Stimulated activated CD8-positive, alpha-beta memory T cell treated with anti-CD3 and anti-CD28 coated beads, Interleukin-15, amount 100 ng/mL, for 24 hours (primary cell): ENCODE results near the gene C1orf141.
A peak's percentile ranks its signal among the peaks of the same experiment; 100 is the strongest.
"Not testable (repeated sequence)": the region's sequence is repeated elsewhere in the genome, so short reads cannot be mapped to it uniquely, and the experiment has no call there.

Source experiments
- DNase-seq: peaks from one replicate; pipeline ENCODE4 v3.0.0-alpha.2; 2020; ENCODE audit warnings: low read depth

The C1orf141 gene

GRCh38 chr1:67085326-67085725 is 49.4 kb downstream of the C1orf141 start:
- no peak for DNase-seq

- DNase-seq: no peak
Observed at GRCh38 chr1:67084765-67085318, 49.9 kb downstream of the C1orf141 start.

GRCh38 chr1:67078291-67078690 is 56.5 kb downstream of the C1orf141 start:
- DNase-seq: no peak

DNA sequence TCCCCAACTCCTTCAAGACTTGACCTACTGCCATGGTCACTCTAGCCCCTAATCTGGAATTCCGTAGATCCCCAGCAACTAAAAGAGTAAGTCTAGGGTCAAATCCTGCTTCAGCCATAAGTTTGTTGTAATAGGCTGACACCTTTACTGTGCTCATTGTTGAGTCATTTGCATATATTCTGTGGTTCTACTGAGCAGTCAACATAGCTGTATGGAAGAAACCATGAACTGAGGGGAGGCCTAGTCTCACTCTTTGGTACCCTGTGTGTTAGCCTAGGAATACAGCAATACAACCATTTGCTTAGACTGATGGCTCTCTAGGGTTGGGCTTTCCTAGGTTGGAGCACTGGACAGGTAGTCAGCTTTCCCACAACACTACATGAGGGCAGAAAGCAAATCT is 57.2 kb downstream of the C1orf141 start:
- DNase-seq: no peak

DNA sequence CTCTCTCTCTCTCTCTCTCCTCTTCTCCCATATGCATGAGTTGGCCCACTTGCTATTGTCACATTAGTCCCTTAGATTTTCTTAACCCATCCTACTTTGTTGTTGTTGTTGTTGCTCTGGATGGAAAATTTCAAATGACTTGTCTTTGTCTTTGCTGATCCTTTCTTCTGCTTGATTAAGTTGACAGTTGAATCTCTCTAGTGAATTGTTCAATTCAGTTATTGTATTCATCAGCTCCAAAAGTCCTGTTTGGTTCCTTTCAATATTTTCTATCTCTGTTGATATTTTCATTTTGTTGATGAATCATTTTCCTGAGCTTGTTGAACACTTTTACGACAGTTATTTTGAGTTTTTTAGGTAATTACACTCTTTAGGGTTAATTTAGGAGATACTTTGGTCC is 62.0 kb downstream of the C1orf141 start:
- DNase-seq: no peak

GRCh38 chr1:67067655-67068054 is 67.1 kb downstream of the C1orf141 start:
- DNase-seq: not testable (repeated sequence)

DNA sequence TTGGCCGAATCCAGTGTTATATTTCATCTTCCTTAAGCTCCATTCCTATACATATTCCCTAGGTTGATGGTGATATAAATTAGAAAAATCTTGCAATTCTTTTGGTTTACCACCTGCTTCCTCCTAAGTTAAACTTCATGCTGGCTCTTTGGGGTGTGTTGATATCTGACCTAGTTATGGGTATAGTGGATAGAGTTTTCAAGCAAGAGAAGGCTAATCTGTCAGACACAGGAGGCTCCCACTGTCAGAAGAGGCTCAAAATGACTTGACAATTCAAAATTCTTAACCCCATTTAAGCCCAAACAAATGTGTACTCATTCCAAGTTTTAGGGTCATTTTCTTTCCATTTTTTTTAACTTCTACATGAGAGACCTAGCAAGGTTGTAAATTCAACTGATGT is 72.4 kb downstream of the C1orf141 start:
- DNase-seq: no peak

- DNase-seq: no peak
Observed at GRCh38 chr1:67061266-67061665, 73.5 kb downstream of the C1orf141 start.

GRCh38 chr1:67060811-67061218 is 74.0 kb downstream of the C1orf141 start:
- no peak for DNase-seq

- no peak for DNase-seq
Observed at GRCh38 chr1:67059346-67059745, 75.4 kb downstream of the C1orf141 start.

GRCh38 chr1:67058761-67059160 is 76.0 kb downstream of the C1orf141 start:
- no peak for DNase-seq

DNA sequence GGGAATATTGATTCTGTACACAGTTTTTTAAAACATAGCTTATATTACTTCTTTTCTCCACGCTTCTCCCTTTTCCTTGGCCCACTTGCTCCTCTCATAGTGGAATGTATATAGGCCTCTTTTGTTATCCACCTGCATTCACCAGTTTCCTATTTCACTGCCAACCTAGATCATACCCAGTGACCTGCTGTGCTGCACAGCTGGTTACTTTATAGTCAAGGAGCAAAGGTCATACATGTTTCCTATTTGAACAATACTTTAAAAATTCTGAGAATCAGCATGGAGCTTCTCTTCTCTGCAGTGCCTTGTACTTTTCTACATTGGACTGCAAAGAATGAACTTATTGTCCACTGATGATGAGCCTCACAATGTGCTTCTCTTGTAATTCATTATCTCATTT is 76.5 kb downstream of the C1orf141 start:
- no peak for DNase-seq

DNA sequence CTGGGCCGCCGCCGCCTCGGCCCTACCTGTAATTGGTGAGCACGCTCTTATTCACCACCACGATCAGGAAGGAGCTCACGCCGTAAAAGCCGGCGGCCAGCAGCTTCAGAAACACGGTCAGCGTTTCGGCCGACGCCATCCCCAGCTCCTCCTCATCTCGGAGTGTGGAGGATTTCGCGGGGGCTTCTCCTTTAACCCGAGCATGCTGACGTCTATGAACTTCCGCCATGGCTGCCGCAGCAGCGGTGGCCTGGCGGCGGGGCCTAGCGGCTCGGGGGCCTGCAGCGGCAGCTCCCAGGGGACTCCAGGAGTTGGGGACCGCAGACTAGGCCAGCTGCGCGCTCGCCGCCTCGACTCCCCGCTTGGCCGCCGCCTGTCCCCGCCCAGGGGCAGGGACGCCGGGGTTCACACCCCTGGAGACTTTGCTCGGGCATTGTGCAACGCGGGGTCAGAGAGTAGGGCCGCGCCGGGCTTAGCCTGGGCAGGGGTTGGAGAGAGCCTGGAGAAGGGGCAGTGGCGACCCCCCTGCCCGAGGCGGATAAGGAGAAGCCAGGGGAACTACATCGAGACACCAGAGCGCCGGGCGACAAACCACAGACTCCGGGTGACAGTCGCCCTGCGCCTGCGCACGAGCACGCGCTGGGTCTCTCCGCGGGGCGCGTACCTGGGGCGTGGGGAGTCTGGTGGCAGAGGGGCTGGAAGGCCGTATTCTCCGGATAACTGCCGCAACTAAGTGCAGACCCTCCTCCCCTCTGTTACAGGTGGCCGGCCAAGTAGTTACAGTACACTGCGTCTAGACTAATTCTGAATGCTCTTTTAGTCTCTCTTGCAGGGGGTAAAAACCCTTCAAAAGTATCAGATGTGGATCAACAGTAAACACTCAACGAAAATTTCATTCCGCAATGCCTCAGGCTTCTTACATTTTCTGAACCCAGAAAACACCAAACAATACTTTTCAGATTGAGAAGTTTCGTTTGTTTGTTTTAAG is 80.7 kb downstream of the C1orf141 start, which contains the start of gene SLC35D1:
SLC35D1 (minus strand) TSS at position 364 of the 988 bp plus-strand sequence; CDS start at position 229, 135 bp downstream.
- peak; percentile 58 for DNase-seq

DNA sequence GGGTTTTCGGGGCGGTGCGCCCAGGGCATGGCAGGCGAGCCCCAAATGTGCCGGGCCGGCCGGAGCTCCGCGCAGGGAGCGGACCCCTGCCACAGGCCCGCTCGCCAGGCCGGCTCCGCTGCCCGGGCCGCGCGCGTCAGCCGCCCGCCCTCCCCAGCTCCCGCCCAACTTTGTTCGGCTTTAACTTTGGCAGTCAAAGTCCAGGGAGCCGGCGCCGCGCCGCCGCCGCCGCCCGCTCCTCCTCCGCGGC is 81.3 kb downstream of the C1orf141 start:
- no peak for DNase-seq

- DNase-seq: no peak
Observed at GRCh38 chr1:67052741-67053534, 81.8 kb downstream of the C1orf141 start.

DNA sequence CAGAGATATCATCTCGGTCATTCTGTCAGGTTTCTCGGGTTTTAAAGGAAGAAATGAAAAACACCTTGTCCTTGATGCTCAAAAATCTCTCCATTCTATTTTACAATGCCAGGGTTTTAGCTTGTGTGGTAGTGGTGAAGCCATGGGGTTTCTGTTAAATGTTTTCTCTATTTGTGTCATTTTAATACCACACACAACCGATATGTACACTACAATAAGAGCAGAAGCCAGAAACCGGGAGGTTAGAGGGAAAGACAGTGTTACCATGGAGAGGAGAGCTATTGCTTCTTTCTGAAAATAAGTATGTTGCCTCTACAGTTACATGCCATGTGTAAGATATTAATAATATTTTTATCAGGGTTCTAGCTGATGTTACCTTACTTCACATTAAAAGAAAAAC is 83.6 kb downstream of the C1orf141 start:
- DNase-seq: no peak

DNA sequence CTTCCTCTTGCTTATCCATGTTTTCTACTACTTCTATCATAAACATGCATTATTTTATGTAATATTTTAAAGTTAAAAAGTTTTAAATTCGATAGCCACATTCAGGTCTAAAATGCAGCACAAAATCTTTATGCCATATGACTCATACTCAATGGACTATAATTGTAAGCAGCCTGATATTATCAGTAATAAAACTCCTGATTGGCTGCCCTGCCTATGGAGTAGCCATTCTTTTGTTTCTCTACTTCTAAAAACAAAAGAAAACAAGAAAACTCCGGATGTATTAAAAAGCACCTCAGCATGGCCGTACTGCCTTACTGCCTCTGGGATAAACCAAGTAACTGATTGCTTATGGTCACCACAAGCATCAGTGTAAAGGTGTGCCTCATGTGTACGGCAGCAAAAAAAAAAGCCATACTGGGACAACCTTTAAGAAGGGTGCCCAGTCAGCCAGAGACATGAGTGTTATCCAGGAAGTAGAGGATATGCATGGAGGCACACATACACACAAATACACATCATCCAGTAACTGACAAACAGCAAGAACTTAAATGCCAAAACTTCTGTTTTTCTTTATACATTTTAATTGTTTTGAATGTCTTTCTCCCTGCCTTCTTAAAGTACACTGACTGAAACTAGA is 90.0 kb downstream of the C1orf141 start:
- no peak for DNase-seq

GRCh38 chr1:67043366-67043765 is 91.4 kb downstream of the C1orf141 start:
- DNase-seq: no peak
